Upper lobe of left lung (tissue), 6 donors: ENCODE results near the gene IL1R1. TPM values are rescaled to one million over a fixed set of nuclear protein-coding genes. Genes with fewer than 3 reads are reported as not detected.
"Not testable (repeated sequence)": the region's sequence is repeated elsewhere in the genome, so short reads cannot be mapped to it uniquely, and the experiment has no call there.

Experiments
- ATAC-seq, 2 donors: fragments of 200-7000 bp; cut with Tn5 transposase; one replicate each; pipeline ENCODE4 v1.9.1; 2022; ENCODE audit warnings: mild to moderate bottlenecking in 2 of 2, moderate library complexity in 2 of 2; ENCODE audit not compliant: low FRiP score in 2 of 2
- DNase-seq, 2 donors: peaks; one replicate each; pipeline ENCODE4 v3.0.0-alpha.2; 2019 to 2020
- H3K27ac ChIP-seq, 4 donors: fragments of 200-600 bp; sonication (generic); one replicate each; pipeline ENCODE4 v1.5.1; 2016 to 2019
- H3K27me3 ChIP-seq, 4 donors: fragments of 200-600 bp; sonication (generic); one replicate each; pipeline ENCODE4 v1.5.1; 2017 to 2019
- H3K36me3 ChIP-seq, 4 donors: fragments of 200-600 bp; sonication (generic); one replicate each; pipeline ENCODE4 v1.5.1; 2016 to 2019
- H3K4me1 ChIP-seq, 4 donors: fragments of 200-600 bp; sonication (generic); one replicate each; pipeline ENCODE4 v1.5.1; 2018 to 2019
- H3K4me3 ChIP-seq, 4 donors: fragments of 200-600 bp; sonication (generic); one replicate each; pipeline ENCODE4 v1.5.1; 2017 to 2019; ENCODE audit warnings: mild to moderate bottlenecking in 2 of 4, moderate library complexity in 1 of 4
- H3K9me3 ChIP-seq, 4 donors: fragments of 200-600 bp; sonication (generic); one replicate each; pipeline ENCODE4 v1.5.1; 2018 to 2019
- EP300 ChIP-seq, 4 donors: sonication (generic); formaldehyde crosslinking; IDR thresholded peaks; one replicate each; pipeline ENCODE4 v1.5.1; 2017; ENCODE audit warnings: antibody characterized with exemption in 4 of 4, control low read depth in 2 of 4
- POLR2A ChIP-seq, 4 donors: fragments of 450-650 bp; IDR thresholded peaks; one replicate each; pipeline ENCODE4 v1.5.1; 2016 to 2017; ENCODE audit warnings: antibody characterized with exemption in 4 of 4, mild to moderate bottlenecking in 2 of 4
- POLR2AphosphoS5 ChIP-seq, 2 donors: sonication (generic); formaldehyde crosslinking; IDR thresholded peaks; one replicate each; pipeline ENCODE4 v1.5.1; 2017; ENCODE audit warnings: antibody characterized with exemption in 2 of 2
- WGBS, 2 donors: methylation state at CpG; one replicate each; pipeline ENCODE4 v1.1.5; 2017 to 2018; 5-methylcytosine and 5-hydroxymethylcytosine counted together
- total RNA-seq, 6 donors: library from RNA; depleted of rRNA in 4 of 6; stranded (reverse); fragments of >200 nt in 4 of 6; gene quantifications; one replicate each; pipeline versions ENCODE4 v1.1.0 to v1.2.1, GENCODE V29; 2016 to 2021
- TF ChIP-seq, protein P1 (sequence below), 6 experiments: fragments of 450-650 bp in 4 of 6; fragments of 200-600 bp in 2 of 6; sonication (generic) in 2 of 6; IDR thresholded peaks; one replicate each; pipeline ENCODE4 v1.5.1; 2016 to 2019; ENCODE audit warnings: antibody characterized with exemption in 6 of 6
- donor health status: DM: no; HTN: no; CAD: no; lungs with moderate emphysema.
- donor health status: DM: no; HTN: yes; CAD: no; lungs with severe emphysema.

The IL1R1 gene
- total RNA-seq, 6 donors from 2014 or later: 48.2 to 148 (median 111) TPM

DNA sequence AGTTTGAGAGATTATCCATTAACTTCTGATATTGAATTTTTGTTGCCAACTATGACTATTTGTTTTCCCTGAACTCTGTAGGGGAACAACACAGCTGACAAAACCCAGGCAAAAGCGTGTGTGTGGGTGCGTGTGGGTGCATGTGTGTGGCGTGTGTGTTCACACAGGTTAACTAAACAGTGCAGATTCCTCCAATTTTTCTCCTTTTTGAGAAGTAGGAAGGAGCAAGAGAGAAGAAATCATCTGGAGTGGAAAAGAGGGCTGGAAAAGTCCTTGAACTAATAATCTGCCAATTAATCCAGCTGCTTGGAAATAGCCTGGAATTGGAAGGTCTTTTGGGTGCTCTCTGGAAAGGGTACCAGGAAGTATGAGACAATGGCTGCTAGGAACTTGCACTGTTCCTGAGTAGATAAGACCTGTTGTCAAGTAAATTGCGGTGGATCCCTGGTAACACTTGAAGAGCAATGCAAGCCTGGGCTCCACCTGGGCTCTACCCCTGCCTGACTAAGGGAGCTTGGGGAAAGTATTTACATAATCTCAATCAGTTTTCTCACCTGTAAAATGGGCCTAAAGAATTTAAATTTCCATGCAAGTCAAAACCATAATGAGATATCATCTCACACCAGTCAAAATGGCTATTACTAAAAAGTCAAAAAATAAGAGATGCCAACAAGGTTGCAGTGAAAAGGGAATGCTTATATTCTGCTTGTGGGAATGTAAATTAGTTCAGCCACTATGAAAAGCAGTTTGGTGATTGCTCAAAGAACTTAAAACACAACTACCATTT lies 40.5 kb upstream of the IL1R1 start:
- no peaks in the 10 kb centered on the region for H3K9me3 ChIP-seq
- no peaks in the 10 kb centered on the region for H3K36me3 ChIP-seq
- DNase-seq (no peak), ATAC-seq (no peak)
- H3K27me3 ChIP-seq: no peaks in the 10 kb centered on the region
- 67 to 72% methylated on average over 4 of the region's 4 CpGs for WGBS, 2 donors
- peak overlapping the region in 1 of 4 donors; percentile 64 for H3K27ac ChIP-seq
- peaks cover 3 to 23% (median 22%) of the 10 kb centered on the region in 4 donors for H3K4me1 ChIP-seq
- H3K4me3 ChIP-seq: no peak overlapping the region
- no peak for TF ChIP-seq POLR2A (IDR thresholded peaks at IDR 0.05)
- TF ChIP-seq, protein P1, sequence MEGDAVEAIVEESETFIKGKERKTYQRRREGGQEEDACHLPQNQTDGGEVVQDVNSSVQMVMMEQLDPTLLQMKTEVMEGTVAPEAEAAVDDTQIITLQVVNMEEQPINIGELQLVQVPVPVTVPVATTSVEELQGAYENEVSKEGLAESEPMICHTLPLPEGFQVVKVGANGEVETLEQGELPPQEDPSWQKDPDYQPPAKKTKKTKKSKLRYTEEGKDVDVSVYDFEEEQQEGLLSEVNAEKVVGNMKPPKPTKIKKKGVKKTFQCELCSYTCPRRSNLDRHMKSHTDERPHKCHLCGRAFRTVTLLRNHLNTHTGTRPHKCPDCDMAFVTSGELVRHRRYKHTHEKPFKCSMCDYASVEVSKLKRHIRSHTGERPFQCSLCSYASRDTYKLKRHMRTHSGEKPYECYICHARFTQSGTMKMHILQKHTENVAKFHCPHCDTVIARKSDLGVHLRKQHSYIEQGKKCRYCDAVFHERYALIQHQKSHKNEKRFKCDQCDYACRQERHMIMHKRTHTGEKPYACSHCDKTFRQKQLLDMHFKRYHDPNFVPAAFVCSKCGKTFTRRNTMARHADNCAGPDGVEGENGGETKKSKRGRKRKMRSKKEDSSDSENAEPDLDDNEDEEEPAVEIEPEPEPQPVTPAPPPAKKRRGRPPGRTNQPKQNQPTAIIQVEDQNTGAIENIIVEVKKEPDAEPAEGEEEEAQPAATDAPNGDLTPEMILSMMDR (IDR thresholded peaks at IDR 0.05): no peak
- TF ChIP-seq EP300 (IDR thresholded peaks at IDR 0.05): peak; percentile 26 to 81 (median 43)
- TF ChIP-seq POLR2AphosphoS5 (IDR thresholded peaks at IDR 0.05): peak; percentile 22 to 51

- not testable (repeated sequence) for ATAC-seq, H3K27me3 ChIP-seq, H3K36me3 ChIP-seq, H3K9me3 ChIP-seq, H3K4me3 ChIP-seq, H3K27ac ChIP-seq, DNase-seq
- 62 to 81% methylated on average over 3 of the region's 3 CpGs for WGBS, 2 donors
- peaks cover 3 to 23% (median 22%) of the 10 kb centered on the region in 4 donors for H3K4me1 ChIP-seq
Measured at GRCh38 chr2:102102636-102102948, 40.0 kb upstream of the IL1R1 start.

GRCh38 chr2:102103284-102103683 lies 39.3 kb upstream of the IL1R1 start:
- Histone ChIP-seq H3K27me3 (no peaks in the 10 kb centered on the region), H3K36me3 (no peaks in the 10 kb centered on the region), H3K27ac (peak overlapping the region in 1 of 4 donors; percentile 83), H3K4me3 (no peak overlapping the region), H3K4me1 (peaks cover 4 to 23% (median 22%) of the 10 kb centered on the region in 4 donors), H3K9me3 (no peaks in the 10 kb centered on the region)
- no peak for TF ChIP-seq POLR2A (IDR thresholded peaks at IDR 0.05)
- TF ChIP-seq, protein P1 (IDR thresholded peaks at IDR 0.05): no peak
- no peak for TF ChIP-seq POLR2AphosphoS5 (IDR thresholded peaks at IDR 0.05)
- no peak for TF ChIP-seq EP300 (IDR thresholded peaks at IDR 0.05)
- ATAC-seq: no peak
- 92 to 96% methylated on average over 8 of the region's 8 CpGs for WGBS, 2 donors
- DNase-seq: no peak

GRCh38 chr2:102103992-102104871 lies 38.3 kb upstream of the IL1R1 start:
- peak in 2 of 4 donors; percentile 56 to 66 for TF ChIP-seq POLR2A (IDR thresholded peaks at IDR 0.05)
- TF ChIP-seq, protein P1 (IDR thresholded peaks at IDR 0.05): no peak
- peak; percentile 69 to 91 for TF ChIP-seq POLR2AphosphoS5 (IDR thresholded peaks at IDR 0.05)
- TF ChIP-seq EP300 (IDR thresholded peaks at IDR 0.05): peak in 3 of 4 donors; percentile 46 to 72 (median 58)
- DNase-seq (peak in 1 of 2 donors; percentile 79), ATAC-seq (peak; percentile 79 to 80)
- Histone ChIP-seq H3K4me1 (peaks cover 7 to 26% (median 23%) of the 10 kb centered on the region in 4 donors), H3K36me3 (no peaks in the 10 kb centered on the region), H3K27ac (peak overlapping the region; percentile 76 to 83 (median 79)), H3K4me3 (peak overlapping the region; percentile 19 to 50 (median 42)), H3K9me3 (no peaks in the 10 kb centered on the region), H3K27me3 (no peaks in the 10 kb centered on the region)
- 4 to 6% methylated on average over 13 to 15 of the region's 15 CpGs for WGBS, 2 donors

DNA sequence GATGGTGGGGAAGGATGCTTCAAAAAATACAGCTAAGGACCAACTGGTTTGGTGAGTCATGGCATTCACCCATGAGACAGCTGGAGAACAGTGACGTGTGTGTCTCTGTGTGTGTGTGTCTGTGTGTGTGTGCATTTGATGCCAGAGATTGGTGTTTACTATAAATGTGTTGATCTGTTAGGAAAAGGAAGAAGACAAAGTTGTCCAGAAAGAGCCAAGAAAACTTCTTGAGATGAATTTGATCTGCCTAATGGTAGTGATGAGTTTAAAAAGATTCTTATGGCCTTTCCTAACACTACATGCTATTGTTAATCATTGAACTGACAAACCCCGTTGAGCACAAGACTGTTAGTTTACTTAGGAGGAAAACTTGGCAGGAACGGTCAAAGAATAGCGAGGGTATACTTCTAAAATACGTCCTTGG lies 36.4 kb upstream of the IL1R1 start:
- Histone ChIP-seq H3K27me3 (no peaks in the 10 kb centered on the region), H3K4me3 (peak overlapping the region in 3 of 4 donors; percentile 36 to 50 (median 47)), H3K36me3 (no peaks in the 10 kb centered on the region), H3K9me3 (no peaks in the 10 kb centered on the region), H3K27ac (peak overlapping the region; percentile 41 to 83 (median 59)), H3K4me1 (peaks cover 18 to 43% (median 31%) of the 10 kb centered on the region in 4 donors)
- peak in 1 of 2 donors; percentile 64 for ATAC-seq
- no peak for DNase-seq
- 25 to 27% methylated on average over 5 of the region's 5 CpGs for WGBS, 2 donors
- TF ChIP-seq EP300 (IDR thresholded peaks at IDR 0.05) (peak in 1 of 4 donors; percentile 17), POLR2A (IDR thresholded peaks at IDR 0.05) (no peak), POLR2AphosphoS5 (IDR thresholded peaks at IDR 0.05) (peak in 1 of 2 donors; percentile 58)
- TF ChIP-seq, protein P1 (IDR thresholded peaks at IDR 0.05): no peak

DNA sequence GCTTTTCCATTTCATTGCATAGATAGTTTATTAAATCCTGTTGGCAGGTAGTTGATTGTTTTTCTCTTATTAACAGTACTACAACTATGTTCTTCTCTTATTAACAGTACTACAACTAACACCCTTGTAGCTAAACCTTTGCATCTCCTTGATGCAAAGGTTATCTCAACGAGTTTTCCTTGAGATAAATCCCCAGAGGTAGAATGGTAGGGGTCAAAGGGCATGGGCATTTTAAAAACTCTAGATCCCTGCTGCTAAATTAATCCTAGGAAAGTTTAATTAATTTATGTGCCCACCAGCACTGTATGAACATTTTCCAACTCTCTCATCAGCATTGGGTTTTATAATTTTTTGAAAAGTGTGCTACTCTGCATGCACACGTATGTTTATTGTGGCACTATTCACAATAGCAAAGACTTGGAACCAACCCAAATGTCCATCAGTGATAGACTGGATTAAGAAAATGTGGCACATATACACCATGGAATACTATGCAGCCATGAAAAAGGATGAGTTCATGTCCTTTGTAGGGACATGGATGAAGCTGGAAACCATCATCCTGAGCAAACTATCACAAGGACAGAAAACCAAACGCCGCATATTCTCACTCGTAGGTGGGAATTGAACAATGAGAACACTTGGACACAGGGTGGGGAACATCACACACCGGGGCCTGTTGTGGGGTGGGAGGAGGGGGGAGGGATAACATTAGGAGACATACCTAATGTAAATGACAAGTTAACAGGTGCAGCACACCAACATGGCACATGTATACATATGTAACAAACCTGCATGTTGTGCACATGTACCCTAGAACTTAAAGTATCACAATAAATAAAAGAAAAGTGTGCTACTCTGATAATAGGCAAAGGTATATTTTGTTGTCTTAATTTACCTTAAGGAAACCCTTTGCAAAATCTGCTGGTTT lies 35.5 kb upstream of the IL1R1 start:
- not testable (repeated sequence) for H3K36me3 ChIP-seq, H3K9me3 ChIP-seq, DNase-seq, ATAC-seq, H3K27me3 ChIP-seq
- H3K4me1 ChIP-seq: peaks cover 19 to 46% (median 25%) of the 10 kb centered on the region in 4 donors
- peak overlapping the region in 1 of 4 donors; percentile 50 for H3K4me3 ChIP-seq
- peak overlapping the region in 3 of 4 donors; percentile 42 to 83 (median 76) for H3K27ac ChIP-seq
- WGBS, 2 donors: 67 to 89% methylated on average over 6 of the region's 6 CpGs
